Measurements from ENCODE around the gene MYOZ3.

DNA sequence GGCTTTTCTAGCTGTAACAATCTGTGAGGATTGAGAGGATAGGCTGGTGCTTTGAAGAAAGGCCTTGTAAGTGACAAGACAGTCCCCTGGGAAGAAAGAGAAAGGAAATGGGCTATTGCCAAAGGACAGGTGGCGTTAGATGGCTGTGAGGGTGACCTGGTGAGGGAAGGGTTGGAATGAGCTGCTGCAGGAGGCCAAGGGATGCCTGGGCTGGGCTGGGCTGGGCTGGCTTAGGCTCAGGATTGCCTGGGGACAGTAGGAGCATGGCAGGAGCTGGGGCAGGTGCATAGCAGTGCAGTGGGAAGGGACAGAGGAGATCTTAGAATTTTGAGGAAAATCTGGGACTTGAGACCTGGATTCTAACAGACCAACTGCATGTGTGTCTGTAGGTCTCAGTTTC, 9.7 kb upstream of the MYOZ3 start:
- TF ChIP-seq, protein P1, sequence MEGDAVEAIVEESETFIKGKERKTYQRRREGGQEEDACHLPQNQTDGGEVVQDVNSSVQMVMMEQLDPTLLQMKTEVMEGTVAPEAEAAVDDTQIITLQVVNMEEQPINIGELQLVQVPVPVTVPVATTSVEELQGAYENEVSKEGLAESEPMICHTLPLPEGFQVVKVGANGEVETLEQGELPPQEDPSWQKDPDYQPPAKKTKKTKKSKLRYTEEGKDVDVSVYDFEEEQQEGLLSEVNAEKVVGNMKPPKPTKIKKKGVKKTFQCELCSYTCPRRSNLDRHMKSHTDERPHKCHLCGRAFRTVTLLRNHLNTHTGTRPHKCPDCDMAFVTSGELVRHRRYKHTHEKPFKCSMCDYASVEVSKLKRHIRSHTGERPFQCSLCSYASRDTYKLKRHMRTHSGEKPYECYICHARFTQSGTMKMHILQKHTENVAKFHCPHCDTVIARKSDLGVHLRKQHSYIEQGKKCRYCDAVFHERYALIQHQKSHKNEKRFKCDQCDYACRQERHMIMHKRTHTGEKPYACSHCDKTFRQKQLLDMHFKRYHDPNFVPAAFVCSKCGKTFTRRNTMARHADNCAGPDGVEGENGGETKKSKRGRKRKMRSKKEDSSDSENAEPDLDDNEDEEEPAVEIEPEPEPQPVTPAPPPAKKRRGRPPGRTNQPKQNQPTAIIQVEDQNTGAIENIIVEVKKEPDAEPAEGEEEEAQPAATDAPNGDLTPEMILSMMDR (conservative IDR thresholded peaks at IDR 0.05; ENCODE audit: low read depth, low read length): no peak
- no peak for TF ChIP-seq EZH2 (IDR thresholded peaks at IDR 0.05; ENCODE audit: low read length, unreplicated experiment)

All from PC-3 (cell line).